ENCODE results near the gene ZBTB16. TPM values are rescaled to one million over a fixed set of nuclear protein-coding genes. Genes with fewer than 3 reads are reported as not detected.

The ZBTB16 gene
- total and polyA plus RNA-seq, 2 of the 4 experiments (the other 2 are of a cell fraction) = not detected

DNA sequence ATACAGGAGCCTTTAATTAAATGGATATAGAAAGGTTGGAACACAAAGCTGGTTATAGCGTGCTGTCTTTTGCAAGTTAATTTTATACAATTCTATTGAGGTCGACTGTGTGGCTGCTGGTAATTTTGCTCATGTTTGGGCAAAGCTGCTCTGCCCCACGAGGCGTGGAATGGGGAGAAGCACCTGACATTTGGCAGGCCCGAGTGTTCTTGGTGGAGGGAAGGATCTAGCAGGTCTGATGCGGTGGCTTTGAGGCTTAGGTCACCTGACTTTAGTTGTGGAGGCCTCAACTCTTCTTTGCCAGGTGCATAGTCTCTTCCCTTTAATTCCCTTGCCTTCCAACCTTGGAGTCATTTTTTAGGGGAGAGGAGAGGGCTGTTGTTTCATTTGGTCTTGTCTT lies 97.3 kb downstream of the ZBTB16 start:
- no peak overlapping the region for H2BK20ac ChIP-seq (ENCODE audit: low read depth, low read length)
- H2BK15ac ChIP-seq (ENCODE audit: low read depth, low read length) = no peak overlapping the region
- no peak overlapping the region for H3K4ac ChIP-seq (ENCODE audit: low read depth, low read length)
- peaks cover 46% of the 10 kb centered on the region for H3K27me3 ChIP-seq (ENCODE audit: control insufficient read depth, insufficient read depth, low read length)
- H4K8ac ChIP-seq (ENCODE audit: low read depth in 2 of 2, low read length in 2 of 2) = no peak overlapping the region
- TF ChIP-seq CEBPB (IDR thresholded peaks at IDR 0.05; ENCODE audit: low read depth, low read length) (no peak), RCOR1 (IDR thresholded peaks at IDR 0.05; ENCODE audit: insufficient replicate concordance, low read length) (no peak), POLR2A (IDR thresholded peaks at IDR 0.05; ENCODE audit: low read depth, low read length) (no peak), RAD21 (IDR thresholded peaks at IDR 0.05; ENCODE audit: low read length) (no peak), FOS (IDR thresholded peaks at IDR 0.05; ENCODE audit: low read depth, low read length) (no peak), RFX5 (IDR thresholded peaks at IDR 0.05; ENCODE audit: low read depth, low read length) (no peak), MXI1 (IDR thresholded peaks at IDR 0.05; ENCODE audit: borderline replicate concordance, low read depth, low read length) (no peak), NFE2L2 (IDR thresholded peaks at IDR 0.05; ENCODE audit: low read depth, low read length) (no peak), MAFK (IDR thresholded peaks at IDR 0.05; ENCODE audit: low read depth, low read length) (no peak), BHLHE40 (IDR thresholded peaks at IDR 0.05; ENCODE audit: low read depth, low read length) (no peak), MAZ (IDR thresholded peaks at IDR 0.05; ENCODE audit: borderline replicate concordance, low read depth, low read length) (no peak), CHD1 (IDR thresholded peaks at IDR 0.05; ENCODE audit: low read depth, low read length) (no peak), USF2 (IDR thresholded peaks at IDR 0.05; ENCODE audit: low read depth, low read length) (no peak)
- TF ChIP-seq, protein P1, sequence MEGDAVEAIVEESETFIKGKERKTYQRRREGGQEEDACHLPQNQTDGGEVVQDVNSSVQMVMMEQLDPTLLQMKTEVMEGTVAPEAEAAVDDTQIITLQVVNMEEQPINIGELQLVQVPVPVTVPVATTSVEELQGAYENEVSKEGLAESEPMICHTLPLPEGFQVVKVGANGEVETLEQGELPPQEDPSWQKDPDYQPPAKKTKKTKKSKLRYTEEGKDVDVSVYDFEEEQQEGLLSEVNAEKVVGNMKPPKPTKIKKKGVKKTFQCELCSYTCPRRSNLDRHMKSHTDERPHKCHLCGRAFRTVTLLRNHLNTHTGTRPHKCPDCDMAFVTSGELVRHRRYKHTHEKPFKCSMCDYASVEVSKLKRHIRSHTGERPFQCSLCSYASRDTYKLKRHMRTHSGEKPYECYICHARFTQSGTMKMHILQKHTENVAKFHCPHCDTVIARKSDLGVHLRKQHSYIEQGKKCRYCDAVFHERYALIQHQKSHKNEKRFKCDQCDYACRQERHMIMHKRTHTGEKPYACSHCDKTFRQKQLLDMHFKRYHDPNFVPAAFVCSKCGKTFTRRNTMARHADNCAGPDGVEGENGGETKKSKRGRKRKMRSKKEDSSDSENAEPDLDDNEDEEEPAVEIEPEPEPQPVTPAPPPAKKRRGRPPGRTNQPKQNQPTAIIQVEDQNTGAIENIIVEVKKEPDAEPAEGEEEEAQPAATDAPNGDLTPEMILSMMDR (conservative IDR thresholded peaks at IDR 0.05; ENCODE audit: low read depth, low read length) = no peak
- TF ChIP-seq, protein P2, sequence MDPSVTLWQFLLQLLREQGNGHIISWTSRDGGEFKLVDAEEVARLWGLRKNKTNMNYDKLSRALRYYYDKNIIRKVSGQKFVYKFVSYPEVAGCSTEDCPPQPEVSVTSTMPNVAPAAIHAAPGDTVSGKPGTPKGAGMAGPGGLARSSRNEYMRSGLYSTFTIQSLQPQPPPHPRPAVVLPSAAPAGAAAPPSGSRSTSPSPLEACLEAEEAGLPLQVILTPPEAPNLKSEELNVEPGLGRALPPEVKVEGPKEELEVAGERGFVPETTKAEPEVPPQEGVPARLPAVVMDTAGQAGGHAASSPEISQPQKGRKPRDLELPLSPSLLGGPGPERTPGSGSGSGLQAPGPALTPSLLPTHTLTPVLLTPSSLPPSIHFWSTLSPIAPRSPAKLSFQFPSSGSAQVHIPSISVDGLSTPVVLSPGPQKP (IDR thresholded peaks at IDR 0.05; ENCODE audit: borderline replicate concordance, low read depth, low read length) = no peak
- in situ Hi-C loops (cut with MboI; ENCODE audit: low sequenced_read_pairs) = no loop called here
- H3K18ac ChIP-seq (ENCODE audit: low read depth, low read length) = no peak overlapping the region
- no peak overlapping the region for H4K5ac ChIP-seq (ENCODE audit: low read depth, low read length)
- no peak overlapping the region for H2BK5ac ChIP-seq (ENCODE audit: low read depth, low read length, poor library complexity, severe bottlenecking)
- intact Hi-C loops (cut with micrococcal nuclease) = no loop called here
- no TSS peak for BruUV-seq (replicated peaks)
- no peak overlapping the region for H3K4me2 ChIP-seq (ENCODE audit: low read depth, low read length)
- no peak overlapping the region for H3K4me3 ChIP-seq (ENCODE audit: insufficient read depth, low read depth, low read length)
- no peak for ATAC-seq (ENCODE audit: low read depth)
- dilution Hi-C loops (cut with HindIII; ENCODE audit: low sequenced_read_pairs, unreplicated experiment) = no loop called here
- H2AK9ac ChIP-seq (replicated peaks; ENCODE audit: low read depth, low read length, poor library complexity) = no peak overlapping the region
- no peaks in the 10 kb centered on the region for H4K20me1 ChIP-seq (ENCODE audit: insufficient read depth, low read length)
- no peak for DNase-seq
- no peak overlapping the region for H3K27ac ChIP-seq (ENCODE audit: insufficient read depth, low read length)
- no peaks in the 10 kb centered on the region for H3K79me1 ChIP-seq (ENCODE audit: low read depth in 1 of 2, low read length in 2 of 2)
- H3K9ac ChIP-seq (ENCODE audit: low read depth, low read length) = no peak overlapping the region
- WGBS, 2 experiments (ENCODE audit: extremely low coverage in 2 of 2, insufficient read length in 1 of 2) = no CpG with 5 or more reads among the region's 6 CpGs
- H3K9me3 ChIP-seq (ENCODE audit: control insufficient read depth, insufficient read depth, low read length) = no peaks in the 10 kb centered on the region
- H3K14ac ChIP-seq (replicated peaks; ENCODE audit: low read depth, low read length) = no peak overlapping the region
- no peak overlapping the region for H3K23ac ChIP-seq (ENCODE audit: low read depth, low read length)
- H4K91ac ChIP-seq (ENCODE audit: insufficient read depth, low read depth, low read length) = no peak overlapping the region
- H3K56ac ChIP-seq (ENCODE audit: extremely low read depth, insufficient read depth, low read length) = no peak overlapping the region
- ChIA-PET CTCF (interaction anchor here (0.6 kb wide), 1 partner anchor 24 kb away, joined by 3 read pairs; no protein-coding TSS in a partner anchor), POLR2A (ENCODE audit: unreplicated experiment) (no interaction called here)
- no peak overlapping the region for H2AK5ac ChIP-seq (ENCODE audit: low read depth, low read length)
- H3K4me1 ChIP-seq (ENCODE audit: control insufficient read depth, insufficient read depth, low read length) = peaks cover 7% of the 10 kb centered on the region; the same call in 1 of the 2 replicates
- no peak overlapping the region for H2BK120ac ChIP-seq (ENCODE audit: low read depth, low read length)
- H2AFZ ChIP-seq (replicated peaks; ENCODE audit: low read length, poor library complexity) = no peak overlapping the region
- H3K9me1 ChIP-seq (ENCODE audit: insufficient read depth, low read length) = no peaks in the 10 kb centered on the region
- H3K36me3 ChIP-seq (ENCODE audit: control insufficient read depth, insufficient read depth, low read length) = no peaks in the 10 kb centered on the region

All from IMR-90 (cell line).